H9 (cell line): ENCODE measurements around the gene NOL9. TPM values are rescaled to one million over a fixed set of nuclear protein-coding genes. Genes with fewer than 3 reads are reported as not detected.

Experiments
- DNase-seq: peaks from one replicate; pipeline ENCODE4 v3.0.0-alpha.2; 2017
- H2AFZ ChIP-seq: one replicate; pipeline ENCODE4 v1.6.1; 2013; ENCODE audit warnings: mild to moderate bottlenecking, low read length, control low read depth, moderate library complexity
- H2AK5ac ChIP-seq: 2 replicates; pipeline ENCODE4 v1.6.1; 2013; ENCODE audit warnings: low read length, control low read depth, mixed read lengths; ENCODE audit not compliant: insufficient read length
- H2BK120ac ChIP-seq: one replicate; pipeline ENCODE4 v1.6.1; 2013; ENCODE audit warnings: low read depth, mild to moderate bottlenecking, low read length, control low read depth, inconsistent platforms; ENCODE audit not compliant: poor library complexity, severe bottlenecking
- H2BK12ac ChIP-seq: 2 replicates; pipeline ENCODE4 v1.6.1; 2013; ENCODE audit warnings: low read length, control low read depth, mixed read lengths, low read depth; ENCODE audit not compliant: insufficient read length
- H2BK15ac ChIP-seq: 2 replicates; pipeline ENCODE4 v1.6.1; 2013; ENCODE audit warnings: low read depth, low read length, control low read depth
- H2BK20ac ChIP-seq: one replicate; pipeline ENCODE4 v1.6.1; 2013; ENCODE audit warnings: low read depth, mild to moderate bottlenecking, low read length, control low read depth, inconsistent platforms; ENCODE audit not compliant: poor library complexity, severe bottlenecking
- H2BK5ac ChIP-seq: 2 replicates; pipeline ENCODE4 v1.6.1; 2013; ENCODE audit warnings: low read length, control low read depth, mixed read lengths; ENCODE audit not compliant: insufficient read length
- H3K14ac ChIP-seq: 2 replicates; pipeline ENCODE4 v1.6.1; 2013; ENCODE audit warnings: low read length, control low read depth; ENCODE audit not compliant: insufficient read depth
- H3K18ac ChIP-seq: 2 replicates; pipeline ENCODE4 v1.6.1; 2013; ENCODE audit warnings: low read depth, mild to moderate bottlenecking, mixed read lengths, low read length, control low read depth; ENCODE audit not compliant: insufficient read length
- H3K23ac ChIP-seq: 2 replicates; pipeline ENCODE4 v1.6.1; 2013; ENCODE audit warnings: low read length, control low read depth, mixed read lengths, low read depth; ENCODE audit not compliant: insufficient read length
- H3K23me2 ChIP-seq: 2 replicates; pipeline ENCODE4 v1.6.1; 2013; ENCODE audit warnings: low read depth, mild to moderate bottlenecking, mixed read lengths, low read length, control low read depth; ENCODE audit not compliant: insufficient read length, poor library complexity, severe bottlenecking
- H3K27ac ChIP-seq: 2 replicates; pipeline ENCODE4 v1.5.1; 2013; ENCODE audit warnings: low read length, control low read depth, mixed read lengths, low read depth; ENCODE audit not compliant: insufficient read length
- H3K27me3 ChIP-seq: 2 replicates; pipeline ENCODE4 v1.6.1; 2013; ENCODE audit warnings: low read length, control low read depth, inconsistent platforms; ENCODE audit not compliant: insufficient read depth
- H3K4ac ChIP-seq: 2 replicates; pipeline ENCODE4 v1.6.1; 2013; ENCODE audit warnings: low read depth, mild to moderate bottlenecking, control low read depth, inconsistent platforms, low read length, moderate library complexity
- H3K4me1 ChIP-seq: 2 replicates; pipeline ENCODE4 v1.6.1; 2013; ENCODE audit warnings: low read length, control low read depth, inconsistent platforms; ENCODE audit not compliant: insufficient read depth
- H3K4me2 ChIP-seq: 2 replicates; pipeline ENCODE4 v1.6.1; 2013; ENCODE audit warnings: low read length, control low read depth, mixed read lengths; ENCODE audit not compliant: insufficient read length, insufficient read depth
- H3K56ac ChIP-seq: 2 replicates; pipeline ENCODE4 v1.6.1; 2013; ENCODE audit warnings: low read depth, mild to moderate bottlenecking, mixed read lengths, low read length, control low read depth; ENCODE audit not compliant: insufficient read length
- H3K79me1 ChIP-seq: 2 replicates; pipeline ENCODE4 v1.6.1; 2013; ENCODE audit warnings: low read depth, mild to moderate bottlenecking, moderate library complexity, low read length, control low read depth, inconsistent platforms; ENCODE audit not compliant: insufficient read depth, poor library complexity, severe bottlenecking
- H3K79me2 ChIP-seq: 2 replicates; pipeline ENCODE4 v1.6.1; 2013; ENCODE audit warnings: low read length, control low read depth, inconsistent platforms; ENCODE audit not compliant: insufficient read depth
- H3K9ac ChIP-seq: 2 replicates; pipeline ENCODE4 v1.6.1; 2013; ENCODE audit warnings: low read length, control low read depth, mixed read lengths; ENCODE audit not compliant: insufficient read length; ENCODE audit errors: extremely low read depth
- H3K9me3 ChIP-seq: one replicate; pipeline ENCODE4 v1.6.1; 2013; ENCODE audit warnings: low read depth, low read length, inconsistent platforms; ENCODE audit not compliant: control insufficient read depth
- H3T11ph ChIP-seq: one replicate; pipeline ENCODE4 v1.6.1; 2013; ENCODE audit warnings: mild to moderate bottlenecking, low read length, control low read depth, inconsistent platforms
- H4K20me1 ChIP-seq: one replicate; pipeline ENCODE4 v1.6.1; 2013; ENCODE audit not compliant: control insufficient read depth, insufficient read length, insufficient read depth
- H4K5ac ChIP-seq: 2 replicates; pipeline ENCODE4 v1.6.1; 2013; ENCODE audit warnings: low read depth, mild to moderate bottlenecking, mixed read lengths, low read length, control low read depth; ENCODE audit not compliant: insufficient read length
- H4K8ac ChIP-seq: replicated peaks from 2 replicates; pipeline ENCODE4 v1.6.1; 2013; ENCODE audit warnings: low read length, control low read depth, mixed read lengths, low read depth; ENCODE audit not compliant: insufficient read length
- H4K91ac ChIP-seq: 2 replicates; pipeline ENCODE4 v1.6.1; 2013; ENCODE audit warnings: low read depth, mild to moderate bottlenecking, moderate library complexity, mixed read lengths, low read length, control low read depth; ENCODE audit not compliant: insufficient read length
- H3K27ac Mint-ChIP-seq, 3 experiments: 2 replicates in 2 of 3; 3 replicates in 1 of 3; pipeline ENCODE4 v1.8.0; 2020 to 2021; ENCODE audit warnings: mixed read lengths in 3 of 3, mild to moderate bottlenecking in 1 of 3, moderate library complexity in 1 of 3
- H3K27me3 Mint-ChIP-seq: 2 replicates; pipeline ENCODE4 v1.8.0; 2021; ENCODE audit warnings: low read depth, mild to moderate bottlenecking, moderate library complexity, mixed read lengths
- H3K36me3 Mint-ChIP-seq, 3 experiments: 2 replicates in 2 of 3; 3 replicates in 1 of 3; pipeline ENCODE4 v1.8.0; 2020 to 2021; ENCODE audit warnings: low read depth in 3 of 3, mixed read lengths in 3 of 3; ENCODE audit not compliant: insufficient read depth in 1 of 3
- H3K4me1 Mint-ChIP-seq, 2 experiments: 2 replicates each; pipeline ENCODE4 v1.8.0; 2020; ENCODE audit warnings: mixed read lengths in 2 of 2
- H3K4me3 Mint-ChIP-seq, 2 experiments: 2 replicates in 1 of 2; 3 replicates in 1 of 2; pipeline ENCODE4 v1.8.0; 2020 to 2021; ENCODE audit warnings: mild to moderate bottlenecking in 2 of 2, mixed read lengths in 2 of 2, moderate library complexity in 1 of 2
- H3K9me3 Mint-ChIP-seq, 2 experiments: 2 replicates in 1 of 2; 3 replicates in 1 of 2; pipeline ENCODE4 v1.8.0; 2020; ENCODE audit warnings: mild to moderate bottlenecking in 2 of 2, mixed read lengths in 2 of 2, moderate library complexity in 1 of 2
- WGBS: extraction: QIAGEN DNeasy Blood & Tissue Kit; methylation state at CpG from one replicate; pipeline ENCODE4 v1.1.7; 2013; ENCODE audit warnings: missing lambda C conversion rate, low lambda C conversion rate, mixed read lengths; ENCODE audit not compliant: insufficient read length; ENCODE audit errors: extremely low coverage; 5-methylcytosine and 5-hydroxymethylcytosine counted together
- total RNA-seq: library from RNA; stranded (reverse); gene quantifications from 2 replicates; pipeline ENCODE4 v1.2.1, GENCODE V29; 2021
- TF ChIP-seq, protein P1 (sequence below): fragments of 200-600 bp; sonication (generic); conservative IDR thresholded peaks from 3 replicates; pipeline ENCODE4 v1.8.0; 2021; ENCODE audit warnings: antibody characterized with exemption, mild to moderate bottlenecking

NOL9 gene
- total RNA-seq, 1 experiment from 2014 or later, result 50.4 TPM

DNA sequence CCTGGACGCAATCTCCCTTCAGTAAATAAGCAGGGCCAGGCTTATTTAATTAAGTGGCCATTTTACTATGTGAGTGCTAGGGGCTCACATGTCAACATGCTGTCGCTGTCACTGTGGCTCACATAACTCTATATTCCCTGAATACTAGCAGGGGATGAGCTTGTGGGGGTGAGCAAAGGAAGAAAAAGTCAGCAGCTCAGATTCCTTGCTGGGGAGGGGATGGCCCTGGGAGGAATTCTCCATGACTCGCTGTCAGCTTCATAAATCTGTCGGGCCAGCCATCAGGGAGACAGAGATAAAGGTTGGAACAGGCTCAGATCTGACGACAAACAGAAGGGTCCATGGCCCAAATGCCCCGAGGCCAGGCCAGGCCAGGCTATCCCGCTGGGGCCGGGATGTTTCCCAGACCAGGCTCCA, 36.9 kb downstream of the NOL9 start:
- H2AK5ac ChIP-seq, result no peak overlapping the region
- no peak overlapping the region for H3T11ph ChIP-seq
- no peak overlapping the region for H2BK12ac ChIP-seq
- no peaks in the 10 kb centered on the region for H3K27me3 ChIP-seq
- no peaks in the 10 kb centered on the region for H3K79me2 ChIP-seq
- no peaks in the 10 kb centered on the region for H3K23me2 ChIP-seq
- no peak overlapping the region for H3K27ac Mint-ChIP-seq
- H2BK15ac ChIP-seq, result no peak overlapping the region
- H2BK120ac ChIP-seq, result no peak overlapping the region
- H4K5ac ChIP-seq, result no peak overlapping the region
- no peak for DNase-seq
- peaks cover 0 to 6% (median 2%) of the 10 kb centered on the region in 3 experiments; a peak in 1 of 7 replicates for H3K36me3 Mint-ChIP-seq
- no peak overlapping the region for H4K8ac ChIP-seq
- no peaks in the 10 kb centered on the region for H3K9me3 ChIP-seq
- no peak overlapping the region for H3K56ac ChIP-seq
- H4K91ac ChIP-seq, result no peak overlapping the region
- no peak overlapping the region for H3K14ac ChIP-seq
- no peak overlapping the region for H3K4me3 Mint-ChIP-seq
- H3K4me1 ChIP-seq, result no peaks in the 10 kb centered on the region
- H3K4me2 ChIP-seq, result no peak overlapping the region
- no peaks in the 10 kb centered on the region for H3K9me3 Mint-ChIP-seq
- no peak overlapping the region for H2BK5ac ChIP-seq
- H3K79me1 ChIP-seq, result no peaks in the 10 kb centered on the region
- H3K23ac ChIP-seq, result no peak overlapping the region
- no peaks in the 10 kb centered on the region for H4K20me1 ChIP-seq
- TF ChIP-seq, protein P1, sequence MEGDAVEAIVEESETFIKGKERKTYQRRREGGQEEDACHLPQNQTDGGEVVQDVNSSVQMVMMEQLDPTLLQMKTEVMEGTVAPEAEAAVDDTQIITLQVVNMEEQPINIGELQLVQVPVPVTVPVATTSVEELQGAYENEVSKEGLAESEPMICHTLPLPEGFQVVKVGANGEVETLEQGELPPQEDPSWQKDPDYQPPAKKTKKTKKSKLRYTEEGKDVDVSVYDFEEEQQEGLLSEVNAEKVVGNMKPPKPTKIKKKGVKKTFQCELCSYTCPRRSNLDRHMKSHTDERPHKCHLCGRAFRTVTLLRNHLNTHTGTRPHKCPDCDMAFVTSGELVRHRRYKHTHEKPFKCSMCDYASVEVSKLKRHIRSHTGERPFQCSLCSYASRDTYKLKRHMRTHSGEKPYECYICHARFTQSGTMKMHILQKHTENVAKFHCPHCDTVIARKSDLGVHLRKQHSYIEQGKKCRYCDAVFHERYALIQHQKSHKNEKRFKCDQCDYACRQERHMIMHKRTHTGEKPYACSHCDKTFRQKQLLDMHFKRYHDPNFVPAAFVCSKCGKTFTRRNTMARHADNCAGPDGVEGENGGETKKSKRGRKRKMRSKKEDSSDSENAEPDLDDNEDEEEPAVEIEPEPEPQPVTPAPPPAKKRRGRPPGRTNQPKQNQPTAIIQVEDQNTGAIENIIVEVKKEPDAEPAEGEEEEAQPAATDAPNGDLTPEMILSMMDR, result no peak
- H3K27ac ChIP-seq, result no peak overlapping the region
- peaks cover 24% of the 10 kb centered on the region in 2 experiments for H3K4me1 Mint-ChIP-seq
- no peaks in the 10 kb centered on the region for H3K27me3 Mint-ChIP-seq
- H3K9ac ChIP-seq, result no peak overlapping the region
- H3K4ac ChIP-seq, result no peak overlapping the region
- WGBS, result no CpG with 5 or more reads among the region's 8 CpGs
- H2AFZ ChIP-seq, result no peak overlapping the region
- no peak overlapping the region for H3K18ac ChIP-seq
- H2BK20ac ChIP-seq, result no peak overlapping the region
